ENCODE results near the gene IDE.

DNA sequence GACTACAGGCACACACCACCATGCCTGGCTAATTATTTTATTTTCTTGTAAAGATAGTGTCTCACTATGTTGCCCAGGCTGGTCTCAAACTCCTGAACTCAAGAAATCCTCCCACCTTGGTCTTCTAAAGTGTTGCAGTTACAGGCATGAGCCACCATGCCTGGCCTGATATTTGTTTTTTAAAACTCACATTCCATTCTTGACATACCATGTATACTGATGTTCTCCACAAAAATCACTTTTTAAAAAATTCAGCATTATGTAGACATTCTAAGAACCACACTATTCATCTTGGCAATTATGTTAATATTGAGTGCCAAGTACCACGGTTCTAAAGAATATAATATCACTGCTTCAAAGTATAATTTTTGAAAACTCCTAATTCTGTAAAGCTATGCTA, 43.5 kb downstream of the IDE start:
- TF ChIP-seq, protein P1, sequence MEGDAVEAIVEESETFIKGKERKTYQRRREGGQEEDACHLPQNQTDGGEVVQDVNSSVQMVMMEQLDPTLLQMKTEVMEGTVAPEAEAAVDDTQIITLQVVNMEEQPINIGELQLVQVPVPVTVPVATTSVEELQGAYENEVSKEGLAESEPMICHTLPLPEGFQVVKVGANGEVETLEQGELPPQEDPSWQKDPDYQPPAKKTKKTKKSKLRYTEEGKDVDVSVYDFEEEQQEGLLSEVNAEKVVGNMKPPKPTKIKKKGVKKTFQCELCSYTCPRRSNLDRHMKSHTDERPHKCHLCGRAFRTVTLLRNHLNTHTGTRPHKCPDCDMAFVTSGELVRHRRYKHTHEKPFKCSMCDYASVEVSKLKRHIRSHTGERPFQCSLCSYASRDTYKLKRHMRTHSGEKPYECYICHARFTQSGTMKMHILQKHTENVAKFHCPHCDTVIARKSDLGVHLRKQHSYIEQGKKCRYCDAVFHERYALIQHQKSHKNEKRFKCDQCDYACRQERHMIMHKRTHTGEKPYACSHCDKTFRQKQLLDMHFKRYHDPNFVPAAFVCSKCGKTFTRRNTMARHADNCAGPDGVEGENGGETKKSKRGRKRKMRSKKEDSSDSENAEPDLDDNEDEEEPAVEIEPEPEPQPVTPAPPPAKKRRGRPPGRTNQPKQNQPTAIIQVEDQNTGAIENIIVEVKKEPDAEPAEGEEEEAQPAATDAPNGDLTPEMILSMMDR (IDR thresholded peaks at IDR 0.05): no peak
- TF ChIP-seq POLR2AphosphoS5 (IDR thresholded peaks at IDR 0.05) (no peak), POLR2A (IDR thresholded peaks at IDR 0.05) (no peak)

All from gastroesophageal sphincter (tissue), 3 donors.